GM12892 (cell line): ENCODE measurements around the gene SLC29A1.

Experiments used
- DNase-seq: peaks from one replicate; pipeline ENCODE4 v3.0.0; 2011; ENCODE audit not compliant: insufficient read length
- FAIRE-seq: peaks from 2 replicates; lab custom pipeline; 2011; peaks lifted over from hg19 to GRCh38; lab: Jason Lieb, UNC
- POLR2A ChIP-seq: IDR thresholded peaks from 2 replicates; pipeline ENCODE4 v1.6.1; 2011; ENCODE audit warnings: low read depth, low read length, control low read depth
- POLR2AphosphoS5 ChIP-seq: IDR thresholded peaks from 2 replicates; pipeline ENCODE4 v1.6.1; 2011; ENCODE audit warnings: low read depth, low read length, control low read depth
- TAF1 ChIP-seq: IDR thresholded peaks from 2 replicates; pipeline ENCODE4 v1.6.1; 2011; ENCODE audit warnings: low read depth, mild to moderate bottlenecking, control low read depth, low read length, borderline replicate concordance

SLC29A1 gene

DNA sequence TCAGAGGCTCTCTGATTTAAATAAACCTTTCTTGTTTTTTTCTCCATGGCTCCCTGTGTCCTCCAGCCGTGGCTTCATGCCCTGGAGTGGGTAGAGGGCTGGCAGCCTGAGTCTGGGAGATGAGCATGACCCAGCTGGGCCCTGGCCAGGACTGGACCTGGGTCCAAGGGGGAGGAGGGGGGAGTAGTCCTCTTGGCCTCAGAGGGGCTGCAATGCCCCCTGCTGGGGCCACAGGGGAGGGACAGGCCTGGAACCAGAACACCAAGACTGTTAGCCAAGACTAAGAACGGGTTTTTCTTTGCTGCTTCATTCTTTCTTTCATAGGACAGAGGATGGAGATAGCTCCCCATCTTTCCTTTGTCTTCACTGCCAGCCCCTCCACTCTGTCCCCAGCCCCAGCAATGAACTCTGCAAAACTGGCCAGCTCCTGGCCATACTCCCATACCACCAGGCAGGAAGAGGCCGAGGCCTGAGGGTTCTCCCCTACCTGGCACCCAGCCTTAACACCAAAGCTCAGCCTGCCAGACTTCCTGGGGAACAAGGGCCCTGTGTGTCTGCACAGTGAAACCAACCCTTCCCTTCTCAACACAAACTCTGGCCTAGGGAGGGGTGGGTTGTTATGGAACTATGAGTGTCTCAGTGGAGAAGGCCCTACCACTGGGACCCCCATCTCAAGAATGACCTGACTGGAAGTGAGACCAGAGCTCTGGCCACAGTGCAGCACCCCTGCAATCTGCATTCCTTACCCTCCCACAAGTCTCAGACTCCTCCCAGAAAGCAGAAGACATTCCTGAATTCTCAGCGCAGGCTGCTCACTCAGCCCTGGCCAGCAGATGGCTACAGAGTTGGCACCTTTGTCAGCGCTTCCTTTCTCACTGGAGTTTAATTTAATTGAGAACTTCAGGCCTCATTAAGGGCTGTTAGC, 11.0 kb downstream of the SLC29A1 start:
- DNase-seq (no peak), FAIRE-seq (peak; percentile 30)
- TF ChIP-seq TAF1, result no peak
- TF ChIP-seq POLR2AphosphoS5, result no peak
- TF ChIP-seq POLR2A, result no peak

DNA sequence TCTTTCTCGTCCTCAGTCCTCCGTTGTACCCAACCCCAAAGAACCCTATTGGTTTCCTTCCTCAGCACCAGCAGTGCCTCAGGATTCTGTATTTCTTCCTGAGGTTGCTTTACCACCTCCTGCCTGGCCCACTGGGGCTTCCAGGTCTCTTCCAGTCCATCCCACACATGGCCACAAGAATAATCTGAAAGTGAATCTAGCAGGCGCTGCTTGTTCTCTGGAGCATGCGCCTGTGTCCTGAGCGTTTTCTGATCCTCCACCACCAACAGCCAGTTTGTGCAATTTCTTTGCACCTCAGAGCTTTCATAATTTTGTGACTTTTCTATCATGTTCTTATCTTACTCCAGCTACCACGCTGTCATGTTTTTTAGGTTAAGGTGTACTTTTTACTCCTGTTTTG, 11.9 kb downstream of the SLC29A1 start:
- DNase-seq, result no peak
- TF ChIP-seq POLR2AphosphoS5, result no peak
- no peak for TF ChIP-seq TAF1
- TF ChIP-seq POLR2A, result no peak
- FAIRE-seq, result no peak

DNA sequence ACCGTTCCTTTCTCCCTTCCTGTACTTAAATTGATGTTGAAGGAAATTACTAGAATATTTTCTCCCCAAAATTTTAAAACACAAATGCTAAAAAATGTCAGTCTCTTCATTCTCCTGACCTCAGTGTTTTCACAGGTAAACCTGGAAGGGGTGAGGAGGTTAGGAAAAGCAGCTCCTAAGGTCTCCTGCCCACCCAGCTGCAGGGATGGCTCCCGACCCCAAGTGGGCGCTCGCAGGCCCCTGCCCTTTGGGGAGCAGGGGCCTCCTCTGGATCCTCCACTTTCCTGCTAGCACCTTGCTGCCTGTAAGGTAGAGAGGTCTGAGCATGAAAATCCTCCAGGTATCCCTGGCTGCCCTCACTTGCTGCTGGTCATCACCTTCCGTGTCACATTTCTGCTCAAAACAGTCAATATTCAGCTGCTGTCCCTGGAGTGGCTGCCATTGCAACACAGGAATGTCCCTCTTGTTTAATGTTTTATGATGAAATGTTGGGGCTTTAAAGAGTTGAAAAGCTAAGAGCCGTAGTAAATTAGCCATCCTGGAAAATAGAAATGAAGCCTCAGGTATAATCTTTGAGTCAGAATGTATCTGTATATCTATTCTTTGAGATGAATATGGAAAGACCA, 12.6 kb downstream of the SLC29A1 start:
- TF ChIP-seq POLR2A, result no peak
- no peak for TF ChIP-seq POLR2AphosphoS5
- TF ChIP-seq TAF1, result no peak
- DNase-seq (no peak), FAIRE-seq (no peak)

DNA sequence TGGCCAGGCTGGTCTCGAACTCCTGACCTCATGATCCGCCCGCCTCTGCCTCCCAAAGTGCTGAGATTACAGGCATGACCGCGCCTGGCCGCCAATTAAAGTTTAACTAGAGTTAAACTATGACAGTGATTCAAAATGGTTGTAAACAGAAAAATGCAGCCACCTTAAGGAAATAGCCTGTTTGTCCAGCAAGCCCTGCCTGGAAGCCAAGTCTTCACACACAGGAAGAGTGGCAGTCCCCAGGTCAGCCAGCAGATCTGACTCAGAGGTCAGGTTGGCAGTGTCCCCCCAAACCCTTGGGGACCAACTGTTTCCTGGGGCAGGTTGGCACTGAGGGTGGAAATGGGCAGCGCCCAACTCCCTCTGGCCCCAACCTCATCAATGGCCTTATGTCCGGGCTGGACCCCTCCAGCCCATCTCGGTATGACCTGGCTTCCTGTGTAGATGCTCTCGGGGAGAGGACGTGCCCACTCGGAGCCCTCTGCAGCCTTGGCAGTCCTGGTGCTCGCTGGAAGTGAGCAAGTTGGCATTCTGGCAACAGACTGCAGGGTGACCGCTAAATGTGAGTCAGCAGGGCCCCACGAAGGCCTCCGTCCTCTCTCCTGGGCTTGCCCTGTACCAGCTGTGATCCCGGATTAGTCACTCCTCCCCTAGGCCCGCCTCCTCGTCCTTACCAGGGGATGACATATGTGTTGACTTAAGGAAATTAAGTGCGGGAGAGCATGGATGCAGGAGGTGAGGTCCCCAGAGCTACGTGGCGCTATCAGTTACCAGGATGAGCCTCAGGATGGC, 13.8 kb downstream of the SLC29A1 start:
- DNase-seq, result no peak
- peak; percentile 96 for FAIRE-seq
- TF ChIP-seq POLR2AphosphoS5 (no peak), POLR2A (peak; percentile 7; the same call in 1 of the 2 replicates)

DNA sequence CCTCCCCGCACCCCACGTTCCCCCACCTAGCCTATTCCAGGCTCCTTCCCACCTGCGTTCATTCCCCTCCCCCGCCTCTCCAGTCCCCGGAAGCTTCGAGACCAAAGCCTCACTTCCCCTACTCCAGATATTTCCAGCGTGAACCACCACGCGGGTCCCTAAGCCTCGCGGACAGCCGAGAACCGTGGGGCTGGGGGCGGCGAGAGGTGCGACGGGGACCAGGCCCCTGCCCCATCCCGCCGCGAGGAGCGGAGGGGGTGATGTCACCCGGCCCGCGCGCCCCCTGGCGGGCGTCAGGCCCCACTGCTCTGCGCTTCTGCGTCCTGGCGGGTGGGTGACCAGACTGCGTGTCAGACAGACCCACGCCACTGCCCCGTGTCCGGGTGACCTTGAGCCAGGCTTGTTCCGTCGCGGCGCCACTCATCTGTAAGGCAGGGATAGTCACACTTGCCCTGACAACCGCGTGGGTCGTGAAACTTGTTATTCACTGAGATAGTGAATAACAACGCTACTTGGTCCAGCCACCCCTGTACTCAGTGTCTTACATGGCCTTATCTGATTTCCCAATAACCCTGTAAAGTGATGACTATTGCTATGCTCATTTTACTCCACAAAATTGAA, 14.5 kb downstream of the SLC29A1 start:
- DNase-seq (peak; percentile 84), FAIRE-seq (peak; percentile 82)
- TF ChIP-seq TAF1 (no peak), POLR2A (peak; percentile 45; the same call in 1 of the 2 replicates)

DNA sequence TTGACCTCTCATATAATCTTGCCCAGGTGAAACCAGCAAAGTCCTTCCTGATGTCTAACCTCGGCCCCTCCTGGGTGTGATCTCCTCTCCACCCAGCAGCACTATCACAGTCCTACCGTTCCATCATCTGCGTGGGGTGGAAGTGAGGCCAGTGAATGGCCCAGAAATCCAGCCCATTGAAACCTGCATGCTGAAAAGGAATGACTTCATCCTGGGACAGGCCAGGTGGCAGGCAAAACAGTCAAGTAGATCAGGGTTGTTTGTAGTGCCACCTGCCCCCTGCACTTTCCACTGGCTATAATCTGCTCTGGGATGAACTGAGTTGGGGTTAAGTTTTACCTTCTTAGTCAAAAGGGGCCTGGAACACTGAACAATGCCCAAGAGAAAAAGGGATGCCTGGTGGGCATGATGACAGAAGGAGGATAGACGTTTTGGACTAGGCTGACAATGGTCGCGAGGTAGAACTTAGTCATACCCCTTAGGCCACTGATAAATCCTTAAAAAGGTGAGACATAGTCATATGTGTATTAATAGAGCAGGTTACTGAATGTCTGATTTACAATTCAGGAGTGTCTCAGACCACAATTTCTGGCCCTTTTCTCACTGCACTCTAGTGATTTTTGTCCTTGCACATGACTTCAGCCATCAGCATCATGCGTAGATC, 15.4 kb downstream of the SLC29A1 start:
- FAIRE-seq, result no peak
- no peak for DNase-seq
- TF ChIP-seq POLR2A (no peak), POLR2AphosphoS5 (no peak), TAF1 (no peak)

DNA sequence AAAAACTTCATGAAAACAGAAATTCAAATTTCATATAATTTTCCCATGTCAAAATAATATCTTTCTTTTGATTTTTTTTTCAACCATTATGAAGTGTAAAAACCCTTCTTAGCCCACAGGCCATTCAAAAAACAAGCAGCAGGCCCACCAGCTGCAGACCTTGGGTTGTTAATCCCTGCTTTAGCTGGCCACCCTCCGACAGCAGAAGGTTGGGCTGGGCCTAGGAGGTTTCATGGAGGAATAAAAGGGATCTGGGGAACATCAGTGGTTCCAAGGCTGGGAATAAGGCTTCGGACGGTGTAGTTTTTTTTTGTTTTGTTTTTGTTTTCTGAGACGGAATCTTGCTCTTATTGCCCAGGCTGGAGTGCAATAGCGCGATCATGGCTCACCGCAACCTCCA, 19.9 kb downstream of the SLC29A1 start:
- no peak for TF ChIP-seq POLR2AphosphoS5
- TF ChIP-seq POLR2A, result no peak
- no peak for TF ChIP-seq TAF1
- no peak for FAIRE-seq
- no peak for DNase-seq

DNA sequence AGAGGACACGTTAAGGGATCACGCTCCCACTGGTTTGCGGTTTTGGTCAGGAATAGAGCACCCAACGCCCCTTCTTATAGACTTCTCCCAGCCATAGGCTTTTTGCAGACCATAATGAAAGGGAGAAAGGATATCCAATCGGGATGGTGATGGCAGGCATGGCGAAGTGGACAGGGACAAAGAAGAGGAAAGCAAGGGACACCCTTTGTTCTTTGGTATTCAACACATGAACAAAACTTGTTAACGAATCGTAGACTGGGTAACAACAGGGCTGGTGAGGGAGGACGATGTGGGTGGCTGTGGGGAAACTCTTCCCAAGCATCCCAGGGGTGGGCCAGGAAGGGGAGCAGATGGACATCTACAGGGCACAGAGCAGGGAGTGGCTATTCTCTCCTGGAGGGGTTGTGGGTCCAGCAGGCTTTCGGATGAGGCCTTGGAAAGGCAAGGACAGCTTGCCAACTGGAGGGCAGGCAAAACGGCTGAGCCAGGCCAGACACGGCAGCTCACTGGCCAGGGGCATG, 22.1 kb downstream of the SLC29A1 start:
- FAIRE-seq (peak; percentile 33), DNase-seq (no peak)
- TF ChIP-seq POLR2A, result no peak

DNA sequence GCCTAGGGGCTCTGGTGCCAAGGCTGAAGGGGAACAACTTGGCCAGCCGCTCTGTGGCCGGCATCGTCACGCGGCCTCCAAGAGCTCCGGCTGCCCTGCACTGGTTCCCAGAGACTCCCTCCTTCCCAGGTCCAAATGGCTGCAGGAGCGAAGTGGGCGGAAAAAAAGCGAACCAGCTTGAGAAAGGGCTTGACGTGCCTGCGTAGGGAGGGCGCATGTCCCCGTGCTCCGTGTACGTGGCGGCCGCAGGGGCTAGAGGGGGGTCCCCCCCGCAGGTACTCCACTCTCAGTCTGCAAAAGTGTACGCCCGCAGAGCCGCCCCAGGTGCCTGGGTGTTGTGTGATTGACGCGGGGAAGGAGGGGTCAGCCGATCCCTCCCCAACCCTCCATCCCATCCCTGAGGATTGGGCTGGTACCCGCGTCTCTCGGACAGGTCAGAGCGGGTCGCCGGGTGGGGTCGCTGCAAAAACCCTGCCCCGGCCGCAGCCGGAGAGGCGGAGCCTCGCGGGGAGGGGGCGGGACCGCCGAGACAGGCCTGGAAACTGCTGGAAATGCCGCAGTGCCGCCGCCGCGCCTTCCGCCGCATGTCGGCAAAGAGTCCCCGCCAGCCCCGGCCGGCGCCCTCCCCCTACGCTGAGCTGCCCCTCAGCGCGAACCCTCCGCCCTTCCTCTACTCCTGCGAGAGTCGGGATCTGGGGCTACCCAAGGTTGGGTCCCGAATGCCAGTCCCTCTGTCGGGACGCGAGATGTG, 22.7 kb downstream of the SLC29A1 start:
- DNase-seq (peak; percentile 73), FAIRE-seq (peak; percentile 82)
- 0 out of 2 replicates have a peak, but pooled peaks have one; percentile 44 for TF ChIP-seq TAF1
- TF ChIP-seq POLR2A, result no peak

DNA sequence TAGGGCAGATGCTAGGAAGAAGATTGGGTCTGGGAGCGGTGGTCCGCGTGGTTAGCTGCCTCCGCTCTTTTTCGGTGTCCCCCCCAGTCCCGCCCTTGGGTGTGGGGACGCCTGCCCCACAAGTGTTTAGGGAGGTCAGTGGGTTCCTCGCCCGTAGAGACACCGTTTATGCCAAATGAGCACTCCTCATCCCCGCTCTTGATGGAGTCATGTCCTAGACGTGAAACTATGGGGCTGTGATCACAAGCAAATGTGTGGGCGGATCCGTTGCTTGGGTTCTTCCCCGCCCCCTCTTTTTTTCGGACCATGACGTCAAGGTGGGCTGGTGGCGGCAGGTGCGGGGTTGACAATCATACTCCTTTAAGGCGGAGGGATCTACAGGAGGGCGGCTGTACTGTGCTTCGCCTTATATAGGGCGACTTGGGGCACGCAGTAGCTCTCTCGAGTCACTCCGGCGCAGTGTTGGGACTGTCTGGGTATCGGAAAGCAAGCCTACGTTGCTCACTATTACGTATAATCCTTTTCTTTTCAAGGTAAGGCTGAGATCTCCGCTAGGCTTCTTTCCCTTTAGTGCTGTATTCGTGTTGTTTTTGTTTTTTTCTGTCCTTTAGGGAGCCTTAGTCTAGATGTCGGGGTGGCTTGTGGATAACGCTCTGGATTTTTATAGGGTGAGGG, 23.4 kb downstream of the SLC29A1 start, which contains the start of gene HSP90AB1:
Gene HSP90AB1, plus strand, starts transcription at position 439 of the 675 bp plus-strand sequence. CDS start 1,529 bp downstream, outside the sequence.
- DNase-seq (peak; percentile 87), FAIRE-seq (peak; percentile 91)
- TF ChIP-seq POLR2AphosphoS5 (peak; percentile 100), TAF1 (peak; percentile 100), POLR2A (peak; percentile 100)
